ENCODE measurements around the gene ATF3.

GRCh38 chr1:212669600-212669999 lies 61.0 kb downstream of the ATF3 start:
- TF ChIP-seq, protein P1, sequence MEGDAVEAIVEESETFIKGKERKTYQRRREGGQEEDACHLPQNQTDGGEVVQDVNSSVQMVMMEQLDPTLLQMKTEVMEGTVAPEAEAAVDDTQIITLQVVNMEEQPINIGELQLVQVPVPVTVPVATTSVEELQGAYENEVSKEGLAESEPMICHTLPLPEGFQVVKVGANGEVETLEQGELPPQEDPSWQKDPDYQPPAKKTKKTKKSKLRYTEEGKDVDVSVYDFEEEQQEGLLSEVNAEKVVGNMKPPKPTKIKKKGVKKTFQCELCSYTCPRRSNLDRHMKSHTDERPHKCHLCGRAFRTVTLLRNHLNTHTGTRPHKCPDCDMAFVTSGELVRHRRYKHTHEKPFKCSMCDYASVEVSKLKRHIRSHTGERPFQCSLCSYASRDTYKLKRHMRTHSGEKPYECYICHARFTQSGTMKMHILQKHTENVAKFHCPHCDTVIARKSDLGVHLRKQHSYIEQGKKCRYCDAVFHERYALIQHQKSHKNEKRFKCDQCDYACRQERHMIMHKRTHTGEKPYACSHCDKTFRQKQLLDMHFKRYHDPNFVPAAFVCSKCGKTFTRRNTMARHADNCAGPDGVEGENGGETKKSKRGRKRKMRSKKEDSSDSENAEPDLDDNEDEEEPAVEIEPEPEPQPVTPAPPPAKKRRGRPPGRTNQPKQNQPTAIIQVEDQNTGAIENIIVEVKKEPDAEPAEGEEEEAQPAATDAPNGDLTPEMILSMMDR (IDR thresholded peaks at IDR 0.05): no peak
- no peak for TF ChIP-seq POLR2A (IDR thresholded peaks at IDR 0.05)

All from lower leg skin (tissue), 3 donors.